PFSK-1 (cell line): ENCODE results near the gene CLASP1.

ENCODE experiments used
- POLR2AphosphoS5 ChIP-seq: IDR thresholded peaks from 2 replicates; pipeline ENCODE4 v1.6.1; 2012; ENCODE audit warnings: low read depth, mild to moderate bottlenecking, control low read depth, low read length, moderate library complexity
- REST ChIP-seq, 2 experiments: IDR thresholded peaks; 2 replicates each; pipeline versions ENCODE4 v1.6.1 to v1.8.0; 2011 to 2012; ENCODE audit warnings: low read depth in 2 of 2, low read length in 2 of 2, control low read depth in 1 of 2, inconsistent platforms in 1 of 2, mild to moderate bottlenecking in 1 of 2, moderate library complexity in 1 of 2; ENCODE audit not compliant: insufficient read depth in 1 of 2
- TAF1 ChIP-seq: IDR thresholded peaks from 2 replicates; pipeline ENCODE4 v1.6.1; 2012; ENCODE audit warnings: low read length, control low read depth, borderline replicate concordance; ENCODE audit not compliant: insufficient read depth

- no peak for TF ChIP-seq REST (IDR thresholded peaks at IDR 0.05; ENCODE audit: insufficient read depth in 1 of 2, low read depth in 2 of 2, low read length in 2 of 2)
- no peak for TF ChIP-seq POLR2AphosphoS5
- TF ChIP-seq TAF1, result no peak
These were observed 40.9 kb downstream of the CLASP1 start for GRCh38 chr2:121608367-121608766.
